Progenitor cell of endocrine pancreas (in vitro differentiated cells): ENCODE data around the gene JAK2. TPM values are rescaled to one million over a fixed set of nuclear protein-coding genes. Genes with fewer than 3 reads are reported as not detected.

Experiments
- DNase-seq: peaks from one replicate; pipeline ENCODE4 v3.0.0; 2021; ENCODE audit warnings: low spot score; ENCODE audit not compliant: unreplicated experiment
- H3K27ac Mint-ChIP-seq: 2 replicates; pipeline ENCODE4 v1.8.0; 2021; ENCODE audit warnings: mild to moderate bottlenecking, moderate library complexity, mixed read lengths
- H3K27me3 Mint-ChIP-seq: 2 replicates; pipeline ENCODE4 v1.8.0; 2021; ENCODE audit warnings: mixed read lengths
- H3K36me3 Mint-ChIP-seq: 2 replicates; pipeline ENCODE4 v1.8.0; 2022; ENCODE audit warnings: mixed read lengths; ENCODE audit not compliant: insufficient read depth
- H3K4me1 Mint-ChIP-seq: 2 replicates; pipeline ENCODE4 v1.8.0; 2021; ENCODE audit warnings: low read depth, mixed read lengths
- H3K4me3 Mint-ChIP-seq: 2 replicates; pipeline ENCODE4 v1.8.0; 2021; ENCODE audit warnings: low read depth, mild to moderate bottlenecking, moderate library complexity, mixed read lengths
- H3K9me3 Mint-ChIP-seq: 2 replicates; pipeline ENCODE4 v1.8.0; 2021; ENCODE audit warnings: low read depth, mixed read lengths
- CTCF ChIP-seq: fragments of 200-600 bp; sonication (generic); IDR thresholded peaks from one replicate; pipeline ENCODE4 v1.5.0; 2021; ENCODE audit warnings: antibody characterized with exemption, mild to moderate bottlenecking; ENCODE audit not compliant: unreplicated experiment
- total RNA-seq: library from RNA; stranded (reverse); gene quantifications from 2 replicates; pipeline ENCODE4 v1.2.1, GENCODE V29; 2021

JAK2 gene
- total RNA-seq, 1 donor from 2014 or later, result 5.1 TPM

- no peak for DNase-seq
- TF ChIP-seq CTCF, result no peak
- no peaks in the 10 kb centered on the region for H3K4me1 Mint-ChIP-seq
- H3K27me3 Mint-ChIP-seq, result no peaks in the 10 kb centered on the region
- H3K27ac Mint-ChIP-seq, result no peak overlapping the region
- peaks cover 13% of the 10 kb centered on the region for H3K36me3 Mint-ChIP-seq
- no peak overlapping the region for H3K4me3 Mint-ChIP-seq
- H3K9me3 Mint-ChIP-seq, result peaks cover 4% of the 10 kb centered on the region
Observed at GRCh38 chr9:5122516-5122915, 137.4 kb downstream of the JAK2 start.

- peaks cover 23% of the 10 kb centered on the region for H3K9me3 Mint-ChIP-seq
- H3K4me3 Mint-ChIP-seq, result no peak overlapping the region
- H3K27ac Mint-ChIP-seq, result no peak overlapping the region
- no peak for TF ChIP-seq CTCF
- H3K36me3 Mint-ChIP-seq, result peaks cover 6% of the 10 kb centered on the region
- DNase-seq, result no peak
- peaks cover 35% of the 10 kb centered on the region for H3K27me3 Mint-ChIP-seq
- H3K4me1 Mint-ChIP-seq, result peaks cover 12% of the 10 kb centered on the region
Observed at GRCh38 chr9:5140151-5140550, 155.1 kb downstream of the JAK2 start.

GRCh38 chr9:5144217-5144616, 159.1 kb downstream of the JAK2 start:
- Mint-ChIP-seq H3K36me3 (peaks cover 2% of the 10 kb centered on the region), H3K4me3 (no peak overlapping the region), H3K4me1 (peaks cover 12% of the 10 kb centered on the region), H3K27me3 (peaks cover 49% of the 10 kb centered on the region), H3K9me3 (peaks cover 9% of the 10 kb centered on the region), H3K27ac (no peak overlapping the region)
- no peak for DNase-seq
- no peak for TF ChIP-seq CTCF

GRCh38 chr9:5146241-5146640, 161.2 kb downstream of the JAK2 start:
- TF ChIP-seq CTCF, result no peak
- peaks cover 9% of the 10 kb centered on the region for H3K9me3 Mint-ChIP-seq
- no peak for DNase-seq
- H3K36me3 Mint-ChIP-seq, result peaks cover 2% of the 10 kb centered on the region
- no peak overlapping the region for H3K27ac Mint-ChIP-seq
- H3K4me1 Mint-ChIP-seq, result no peaks in the 10 kb centered on the region
- no peak overlapping the region for H3K4me3 Mint-ChIP-seq
- H3K27me3 Mint-ChIP-seq, result peaks cover 44% of the 10 kb centered on the region

Other genes with a start within 250 kb of the JAK2 start
- 69.1 and 73.6 TPM in 2 replicates for gene AK3, start 244.1 kb upstream of the JAK2 start, total RNA-seq
- gene RCL1, start 192.3 kb upstream of the JAK2 start, total RNA-seq, result 18.2 and 18.7 TPM in 2 replicates
- not detected in 2 replicates for gene INSL6, start 200.4 kb downstream of the JAK2 start, total RNA-seq
- gene INSL4, start 246.1 kb downstream of the JAK2 start, total RNA-seq, result not detected in 2 replicates